Endothelial cell of umbilical vein (primary cell): ENCODE results near the gene RER1. TPM values are rescaled to one million over a fixed set of nuclear protein-coding genes. Genes with fewer than 3 reads are reported as not detected.

Source experiments
- BruUV-seq: library from RNA; stranded (reverse); fragments of 400-500 nt; replicated peaks from 2 replicates; lab custom pipeline; 2021; lab: Mats Ljungman, UMichigan
- CTCF ChIA-PET: fragments of 300-600, 350-600 bp; sonication (Branson Sonifier 250); formaldehyde crosslinking; loops from one replicate; lab custom pipeline; 2021; ENCODE audit warnings: antibody characterized with exemption, inconsistent platforms; lab: Charles Lee
- POLR2A ChIA-PET: fragments of 300-600, 350-600 bp; sonication (Branson Sonifier 250); formaldehyde crosslinking; loops from one replicate; lab custom pipeline; 2021; ENCODE audit warnings: antibody characterized with exemption, inconsistent platforms; lab: Charles Lee
- DNase-seq: peaks from one replicate; pipeline ENCODE4 v3.0.0-alpha.2; 2011; ENCODE audit warnings: low read depth, low spot score
- FAIRE-seq: peaks from 2 replicates; lab custom pipeline; 2011; peaks lifted over from hg19 to GRCh38; lab: Jason Lieb, UNC
- H2AFZ ChIP-seq: 2 replicates; pipeline ENCODE4 v1.6.0; 2012; ENCODE audit warnings: low read depth, low read length, control low read depth, inconsistent platforms
- H3K27ac ChIP-seq: 2 replicates; pipeline ENCODE4 v1.5.1; 2011; ENCODE audit warnings: low read depth, mild to moderate bottlenecking, control low read depth, low read length, moderate library complexity; ENCODE audit not compliant: insufficient read depth
- H3K27me3 ChIP-seq, 2 experiments: 2 replicates each; pipeline versions ENCODE4 v1.6.0 to v1.6.1; 2011; ENCODE audit warnings: low read length in 2 of 2, mixed read lengths in 1 of 2; ENCODE audit not compliant: control insufficient read depth in 2 of 2, insufficient read depth in 2 of 2
- H3K36me3 ChIP-seq, 2 experiments: 2 replicates in 1 of 2; 3 replicates in 1 of 2; pipeline ENCODE4 v1.5.1; 2011; ENCODE audit warnings: low read length in 2 of 2, mild to moderate bottlenecking in 1 of 2, moderate library complexity in 1 of 2; ENCODE audit not compliant: control insufficient read depth in 2 of 2, insufficient read depth in 2 of 2; ENCODE audit errors: extremely low read depth in 1 of 2
- H3K4me1 ChIP-seq: 3 replicates; pipeline ENCODE4 v1.5.1; 2011; ENCODE audit warnings: mild to moderate bottlenecking, low read length; ENCODE audit not compliant: control insufficient read depth, insufficient read depth; ENCODE audit errors: extremely low read depth
- H3K4me2 ChIP-seq: 2 replicates; pipeline ENCODE4 v1.6.1; 2011; ENCODE audit warnings: low read length, control low read depth, mixed read lengths; ENCODE audit not compliant: insufficient read depth
- H3K4me3 ChIP-seq, 3 experiments: fragments of 200-600 bp in 1 of 3; sonication (generic), shearing (Covaris generic) in 1 of 3; replicated peaks in 1 of 3; 2 replicates each; pipeline ENCODE4 v1.5.1; 2011 to 2016; ENCODE audit warnings: control low read depth in 3 of 3, low read length in 3 of 3, mild to moderate bottlenecking in 2 of 3, inconsistent platforms in 1 of 3, low read depth in 1 of 3, moderate library complexity in 1 of 3; ENCODE audit not compliant: insufficient read depth in 1 of 3
- H3K79me2 ChIP-seq: 2 replicates; pipeline ENCODE4 v1.6.0; 2012; ENCODE audit warnings: low read length, inconsistent platforms; ENCODE audit not compliant: control insufficient read depth, insufficient read depth
- H3K9ac ChIP-seq: replicated peaks from 2 replicates; pipeline ENCODE3; 2011; ENCODE audit warnings: low read length, control low read depth; ENCODE audit not compliant: insufficient read depth; ENCODE audit errors: extremely low read depth
- H3K9me1 ChIP-seq: replicated peaks from 3 replicates; pipeline ENCODE4 v1.6.0; 2011; ENCODE audit warnings: mild to moderate bottlenecking, low read length; ENCODE audit not compliant: control insufficient read depth, insufficient read depth; ENCODE audit errors: extremely low read depth
- H3K9me3 ChIP-seq: replicated peaks from 2 replicates; pipeline ENCODE4 v1.5.1; 2012; ENCODE audit warnings: low read length, inconsistent platforms; ENCODE audit not compliant: control insufficient read depth, insufficient read depth
- H4K20me1 ChIP-seq: replicated peaks from 2 replicates; pipeline ENCODE3; 2011; ENCODE audit warnings: mild to moderate bottlenecking, low read length; ENCODE audit not compliant: control insufficient read depth, insufficient read depth; ENCODE audit errors: extremely low read depth
- CTCF ChIP-seq, 2 donors: IDR thresholded peaks; 1 replicate in 1 of 2; 2 replicates in 1 of 2; pipeline ENCODE4 v1.5.1; 2011; ENCODE audit warnings: low read length in 2 of 2, mild to moderate bottlenecking in 2 of 2, moderate library complexity in 2 of 2, control low read depth in 1 of 2, inconsistent platforms in 1 of 2, low read depth in 1 of 2; ENCODE audit not compliant: insufficient read depth in 1 of 2; ENCODE audit errors: extremely low read depth in 1 of 2
- EZH2 ChIP-seq: IDR thresholded peaks from 2 replicates; pipeline ENCODE4 v1.6.1; 2012; ENCODE audit warnings: borderline replicate concordance, low read depth, mild to moderate bottlenecking, moderate library complexity, low read length, inconsistent platforms; ENCODE audit not compliant: severe bottlenecking
- JUN ChIP-seq: IDR thresholded peaks from 2 replicates; pipeline ENCODE4 v1.6.1; 2011; ENCODE audit warnings: borderline replicate concordance, low read depth; ENCODE audit not compliant: insufficient read length, insufficient read depth
- POLR2AphosphoS5 ChIP-seq: IDR thresholded peaks from 2 replicates; pipeline ENCODE4 v1.6.1; 2012; ENCODE audit warnings: low read depth, mild to moderate bottlenecking, control low read depth, low read length, moderate library complexity; ENCODE audit not compliant: insufficient read depth
- dilution Hi-C: fragments of 300-500 bp; cut with MboI; formaldehyde crosslinking; loops from one replicate; pipeline ENCODE4 v1.15.0; 2019; ENCODE audit warnings: low sequenced_read_pairs; ENCODE audit not compliant: extremely low pct_ligation_motif_present
- intact Hi-C: fragments of 100-400 bp; cut with micrococcal nuclease; formaldehyde crosslinking; loops from one replicate; pipeline ENCODE4 v1.10.0; 2022
- polyA plus RNA-seq, 4 experiments: library from polyadenylated mRNA; depleted of rRNA in 3 of 4; stranded (reverse) in 3 of 4; unstranded in 1 of 4; fragments of >200 nt; gene quantifications; 2 replicates each; pipeline versions ENCODE4 v1.2.1 to v1.2.3, GENCODE V29; 2011 to 2012; ENCODE audit warnings: missing spikeins in 1 of 4
- total RNA-seq: library from RNA; stranded (reverse); gene quantifications from 2 replicates; pipeline ENCODE4 v1.2.3, GENCODE V29; 2021

RER1 gene
- total and polyA plus RNA-seq, 2 donors (not counting 3 experiments of a cell fraction or from before 2014, with no cell fraction given), result 179 to 292 TPM

GRCh38 chr1:2358651-2359640 is 32.7 kb upstream of the RER1 start:
- Histone ChIP-seq H4K20me1 (no peaks in the 10 kb centered on the region), H3K36me3 (no peaks in the 10 kb centered on the region), H3K9ac (no peak overlapping the region), H3K9me1 (no peaks in the 10 kb centered on the region), H3K79me2 (no peaks in the 10 kb centered on the region), H3K4me3 (no peak overlapping the region), H3K27ac (no peak overlapping the region), H3K27me3 (no peaks in the 10 kb centered on the region), H3K4me1 (no peaks in the 10 kb centered on the region), H3K4me2 (no peak overlapping the region), H3K9me3 (no peaks in the 10 kb centered on the region), H2AFZ (no peak overlapping the region)
- intact Hi-C loops, result no loop called here
- BruUV-seq, result no TSS peak
- TF ChIP-seq JUN, result no peak
- no peak for TF ChIP-seq CTCF (IDR thresholded peaks at IDR 0.05; ENCODE audit: extremely low read depth in 1 of 2, insufficient read depth in 1 of 2, low read depth in 1 of 2, low read length in 2 of 2)
- TF ChIP-seq EZH2, result no peak
- no peak for TF ChIP-seq POLR2AphosphoS5
- dilution Hi-C loops, result no loop called here
- POLR2A ChIA-PET, result no interaction called here
- no peak for FAIRE-seq
- no peak for DNase-seq
- CTCF ChIA-PET, result no interaction called here
